GM18511 (cell line): Measurements from ENCODE around the gene GPSM1.

Experiments used
- ATAC-seq: cut with Tn5 transposase; IDR thresholded peaks from one replicate; pipeline ENCODE4 v1.9.1; 2021; ENCODE audit warnings: mild to moderate bottlenecking, moderate library complexity; ENCODE audit not compliant: unreplicated experiment

Gene GPSM1

GRCh38 chr9:136373300-136374182 lies 46.2 kb downstream of the GPSM1 start, which contains the start of gene CARD9:
Gene CARD9, minus strand, starts transcription at chr9:136373669. Its CDS starts 1,591 bp downstream, at chr9:136372078.
- no peak for ATAC-seq

GRCh38 chr9:136374183-136374575 lies 46.8 kb downstream of the GPSM1 start:
- ATAC-seq: no peak

GRCh38 chr9:136375096-136375495 lies 47.8 kb downstream of the GPSM1 start:
- ATAC-seq: no peak

- no peak for ATAC-seq
These were observed 49.1 kb downstream of the GPSM1 start for GRCh38 chr9:136376457-136376856.

- ATAC-seq: no peak
These were observed 50.2 kb downstream of the GPSM1 start for GRCh38 chr9:136377341-136378169.

- ATAC-seq: no peak
These were observed 51.0 kb downstream of the GPSM1 start for GRCh38 chr9:136378170-136379002.

- ATAC-seq: no peak
These were observed 51.6 kb downstream of the GPSM1 start for GRCh38 chr9:136379003-136379287.

- no peak for ATAC-seq
These were observed 52.1 kb downstream of the GPSM1 start for GRCh38 chr9:136379401-136379800.

- no peak for ATAC-seq
These were observed 52.6 kb downstream of the GPSM1 start for GRCh38 chr9:136379891-136380290.

- no peak for ATAC-seq
These were observed 53.0 kb downstream of the GPSM1 start for GRCh38 chr9:136380381-136380780.

GRCh38 chr9:136381311-136381710 lies 54.0 kb downstream of the GPSM1 start:
- ATAC-seq: no peak

- no peak for ATAC-seq
These were observed 54.7 kb downstream of the GPSM1 start for GRCh38 chr9:136381966-136382513.

GRCh38 chr9:136383436-136383835 lies 56.1 kb downstream of the GPSM1 start:
- ATAC-seq: no peak

- no peak for ATAC-seq
These were observed 57.7 kb downstream of the GPSM1 start for GRCh38 chr9:136385015-136385414.

- ATAC-seq: no peak
These were observed 58.7 kb downstream of the GPSM1 start for GRCh38 chr9:136386018-136386417.

GRCh38 chr9:136387217-136387616 lies 59.9 kb downstream of the GPSM1 start:
- no peak for ATAC-seq

GRCh38 chr9:136389396-136389795 lies 62.1 kb downstream of the GPSM1 start:
- ATAC-seq: no peak

GRCh38 chr9:136391737-136392537 lies 64.6 kb downstream of the GPSM1 start:
- ATAC-seq: no peak

- no peak for ATAC-seq
These were observed 65.5 kb downstream of the GPSM1 start for GRCh38 chr9:136392538-136393449.
